ENCODE results near the gene NTHL1. TPM values are rescaled to one million over a fixed set of nuclear protein-coding genes. Genes with fewer than 3 reads are reported as not detected.
A peak's percentile ranks its signal among the peaks of the same experiment; 100 is the strongest.

The NTHL1 gene
- polyA plus RNA-seq, 4 donors = 13.0 to 27.6 (median 18.5) TPM

DNA sequence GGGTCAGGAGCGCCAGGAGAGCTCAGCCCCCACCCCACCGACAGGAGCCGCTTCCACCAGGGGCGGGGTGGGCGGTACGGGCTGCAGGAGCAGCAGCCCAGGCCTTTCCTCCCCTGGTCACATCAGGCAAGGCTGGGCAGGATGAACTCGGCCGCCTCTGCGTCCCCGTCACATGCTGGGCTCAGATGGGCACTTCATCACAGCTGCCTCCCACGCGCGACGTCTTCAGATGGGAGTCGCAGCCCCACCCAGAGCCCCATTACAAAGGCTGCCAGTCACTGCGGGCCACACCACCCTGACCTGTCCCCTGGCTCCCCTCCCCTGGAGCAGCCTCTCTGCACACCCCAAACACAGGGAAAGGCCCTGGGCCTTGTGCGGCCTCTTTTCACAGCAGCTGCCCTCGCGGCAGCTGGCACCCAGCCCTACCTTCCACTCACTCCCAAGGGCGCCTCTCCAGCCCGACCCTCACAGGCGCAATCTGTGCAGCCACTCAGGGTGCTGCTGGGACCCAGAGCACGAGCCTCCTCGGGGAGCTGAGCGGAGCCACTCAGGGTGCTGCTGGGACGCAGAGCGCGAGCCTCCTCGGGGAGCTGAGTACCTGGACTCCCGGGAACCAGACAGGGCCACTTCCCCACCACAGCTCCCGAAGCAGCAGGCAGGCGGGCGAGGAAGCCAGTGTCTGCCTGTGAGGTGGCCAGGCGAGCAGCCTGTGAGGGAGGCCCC, 42.7 kb downstream of the NTHL1 start:
- H3K27ac ChIP-seq (ENCODE audit: low read depth in 1 of 3, low read length in 2 of 3) = no peak overlapping the region
- no peaks in the 10 kb centered on the region for H3K9me3 ChIP-seq (ENCODE audit: control insufficient read depth in 2 of 2, insufficient read depth in 1 of 2, low read depth in 1 of 2, low read length in 1 of 2)
- no peak overlapping the region for H3K4me3 ChIP-seq (ENCODE audit: low read depth in 1 of 3, low read length in 3 of 3)
- no peak for DNase-seq
- no peaks in the 10 kb centered on the region for H3K27me3 ChIP-seq (ENCODE audit: control insufficient read depth in 3 of 3, insufficient read depth in 3 of 3, low read length in 3 of 3)
- peaks cover 8 to 79% (median 16%) of the 10 kb centered on the region in 3 donors for H3K36me3 ChIP-seq (ENCODE audit: control insufficient read depth in 3 of 3, insufficient read depth in 2 of 3, low read depth in 1 of 3, low read length in 3 of 3)
- FAIRE-seq = no peak
- peaks cover 0 to 33% (median 12%) of the 10 kb centered on the region in 3 donors for H3K4me1 ChIP-seq (ENCODE audit: control insufficient read depth in 3 of 3, insufficient read depth in 2 of 3, low read depth in 1 of 3, low read length in 2 of 3)
- WGBS, 3 donors = 77 to 85% (median 83%) methylated on average over 33 to 34 of the region's 34 CpGs

DNA sequence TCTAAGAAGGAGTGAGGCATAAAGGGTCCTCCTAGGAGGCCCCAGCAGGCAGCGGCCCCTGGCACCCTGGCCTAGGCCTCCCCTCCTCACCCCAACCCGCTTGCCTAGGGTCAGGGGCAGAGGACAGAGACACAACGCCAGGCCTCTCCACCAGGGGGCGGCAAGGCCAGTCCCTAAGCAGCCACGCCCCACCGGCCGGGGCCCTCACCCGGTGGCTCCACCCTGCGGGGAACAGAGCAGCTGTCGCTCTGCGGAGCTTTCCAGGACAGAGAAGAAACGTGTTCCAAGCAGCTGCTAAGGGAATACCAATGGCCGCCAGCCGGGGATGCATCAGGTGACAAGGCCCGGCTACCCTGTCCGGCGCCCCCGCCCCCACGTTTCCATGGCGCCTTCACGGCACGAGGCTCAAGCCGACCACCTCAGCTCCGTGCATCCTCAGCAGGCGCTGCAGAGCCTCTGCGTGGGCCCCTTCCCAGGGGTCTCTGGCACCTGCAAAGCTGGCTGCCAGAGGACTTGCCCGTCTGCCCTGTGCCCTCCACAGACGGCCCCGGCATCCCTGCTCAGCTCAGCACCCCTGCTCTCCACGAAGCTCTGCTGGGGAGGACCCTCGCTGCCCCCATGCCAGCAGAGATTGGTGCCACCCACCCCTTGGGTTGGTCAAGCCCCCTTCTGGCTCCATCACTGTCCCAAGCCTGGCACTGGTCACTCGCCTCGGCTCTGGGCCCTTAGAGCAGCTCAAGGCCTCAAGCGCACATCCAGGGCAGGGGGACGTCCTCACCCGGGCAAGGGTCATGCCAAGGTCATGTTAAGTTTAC, 43.6 kb downstream of the NTHL1 start:
- H3K27ac ChIP-seq (ENCODE audit: low read depth in 1 of 3, low read length in 2 of 3) = peak overlapping the region in 2 of 3 donors; percentile 20 to 42
- peaks cover 10 to 88% (median 23%) of the 10 kb centered on the region in 3 donors for H3K36me3 ChIP-seq (ENCODE audit: control insufficient read depth in 3 of 3, insufficient read depth in 2 of 3, low read depth in 1 of 3, low read length in 3 of 3)
- no peak overlapping the region for H3K4me3 ChIP-seq (ENCODE audit: low read depth in 1 of 3, low read length in 3 of 3)
- no peaks in the 10 kb centered on the region for H3K9me3 ChIP-seq (ENCODE audit: control insufficient read depth in 2 of 2, insufficient read depth in 1 of 2, low read depth in 1 of 2, low read length in 1 of 2)
- DNase-seq = peak; percentile 91 to 93
- peaks cover 0 to 33% (median 12%) of the 10 kb centered on the region in 3 donors for H3K4me1 ChIP-seq (ENCODE audit: control insufficient read depth in 3 of 3, insufficient read depth in 2 of 3, low read depth in 1 of 3, low read length in 2 of 3)
- WGBS, 3 donors = 22 to 26% (median 23%) methylated on average over 33 to 36 of the region's 36 CpGs
- no peak for FAIRE-seq
- H3K27me3 ChIP-seq (ENCODE audit: control insufficient read depth in 3 of 3, insufficient read depth in 3 of 3, low read length in 3 of 3) = no peaks in the 10 kb centered on the region

DNA sequence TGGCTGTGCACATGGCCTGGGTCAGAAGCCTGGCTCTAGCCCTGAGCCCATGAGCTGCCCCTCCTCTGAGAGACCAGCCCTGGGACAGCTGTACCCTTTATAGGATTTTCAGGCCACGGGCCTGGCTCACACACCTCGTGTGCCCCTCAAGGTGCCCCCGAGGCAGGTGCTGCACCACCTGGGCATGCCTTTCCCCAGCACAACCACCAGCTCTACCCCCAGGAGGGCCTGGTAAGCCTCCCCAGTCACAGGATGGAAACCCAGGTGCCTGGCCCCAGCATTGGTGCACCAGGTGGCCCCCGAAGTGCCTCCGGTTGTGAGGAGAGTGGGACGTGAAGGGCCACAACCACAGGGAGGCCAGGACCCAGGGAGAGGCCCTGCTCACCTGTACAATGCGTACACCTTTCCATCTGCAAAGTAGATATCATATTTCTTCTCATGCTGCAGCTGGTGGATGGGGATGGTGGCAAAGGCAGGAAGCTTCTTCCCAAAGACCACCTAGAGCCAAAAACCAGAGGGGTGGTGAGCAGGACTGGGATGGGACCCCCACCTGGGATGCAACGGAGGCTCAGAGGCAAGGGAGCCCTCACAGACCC, 44.3 kb downstream of the NTHL1 start:
- DNase-seq = no peak
- no peak for FAIRE-seq
- no peaks in the 10 kb centered on the region for H3K9me3 ChIP-seq (ENCODE audit: control insufficient read depth in 2 of 2, insufficient read depth in 1 of 2, low read depth in 1 of 2, low read length in 1 of 2)
- H3K4me3 ChIP-seq (ENCODE audit: low read depth in 1 of 3, low read length in 3 of 3) = no peak overlapping the region
- 61 to 87% (median 81%) methylated on average over 7 to 8 of the region's 8 CpGs for WGBS, 3 donors
- no peaks in the 10 kb centered on the region for H3K27me3 ChIP-seq (ENCODE audit: control insufficient read depth in 3 of 3, insufficient read depth in 3 of 3, low read length in 3 of 3)
- peaks cover 10 to 95% (median 28%) of the 10 kb centered on the region in 3 donors for H3K36me3 ChIP-seq (ENCODE audit: control insufficient read depth in 3 of 3, insufficient read depth in 2 of 3, low read depth in 1 of 3, low read length in 3 of 3)
- peaks cover 0 to 28% (median 8%) of the 10 kb centered on the region in 3 donors for H3K4me1 ChIP-seq (ENCODE audit: control insufficient read depth in 3 of 3, insufficient read depth in 2 of 3, low read depth in 1 of 3, low read length in 2 of 3)
- no peak overlapping the region for H3K27ac ChIP-seq (ENCODE audit: low read depth in 1 of 3, low read length in 2 of 3)

DNA sequence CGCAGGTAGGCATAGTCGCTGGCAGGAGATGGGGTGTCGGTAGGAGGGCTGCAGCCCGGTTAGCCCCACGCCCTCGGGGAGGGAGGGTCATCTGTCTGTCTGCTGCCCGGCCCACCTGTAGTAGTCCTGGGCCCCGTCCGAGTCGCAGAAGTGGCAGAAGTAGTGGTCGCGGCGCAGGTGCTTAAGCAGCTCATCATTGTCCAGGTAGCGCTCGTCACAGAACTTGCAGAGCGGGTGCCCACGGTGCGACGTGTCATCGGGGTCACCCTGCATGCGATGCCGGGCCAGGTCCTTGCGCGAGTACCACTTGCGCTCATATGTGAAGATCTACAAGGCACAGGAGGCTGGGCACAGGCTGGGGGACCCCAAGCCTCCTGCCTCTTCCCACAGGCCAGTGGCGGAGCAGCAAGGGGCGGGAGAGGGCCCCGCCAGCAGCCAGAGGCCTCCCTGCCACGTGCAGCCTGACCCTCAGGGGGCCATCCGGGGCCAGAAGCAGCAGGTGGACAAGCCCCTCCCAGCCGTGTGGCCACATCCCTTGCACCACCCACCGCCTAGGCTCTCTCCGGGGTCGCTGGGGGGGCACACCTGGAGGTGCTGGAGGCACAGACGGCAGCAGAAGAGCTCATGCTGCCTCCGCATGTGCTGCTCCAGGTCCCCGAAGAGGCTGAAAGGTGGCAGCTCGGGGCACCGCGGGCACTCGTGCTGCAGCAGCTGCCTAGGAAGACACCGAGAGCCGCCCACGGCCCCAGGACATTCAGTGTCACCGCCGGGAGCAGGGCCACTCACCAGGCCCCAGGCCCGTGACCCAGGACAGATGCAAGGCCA, 45.0 kb downstream of the NTHL1 start:
- no peak overlapping the region for H3K4me3 ChIP-seq (ENCODE audit: low read depth in 1 of 3, low read length in 3 of 3)
- H3K9me3 ChIP-seq (ENCODE audit: control insufficient read depth in 2 of 2, insufficient read depth in 1 of 2, low read depth in 1 of 2, low read length in 1 of 2) = no peaks in the 10 kb centered on the region
- H3K4me1 ChIP-seq (ENCODE audit: control insufficient read depth in 3 of 3, insufficient read depth in 2 of 3, low read depth in 1 of 3, low read length in 2 of 3) = peaks cover 0 to 20% (median 8%) of the 10 kb centered on the region in 3 donors
- H3K27me3 ChIP-seq (ENCODE audit: control insufficient read depth in 3 of 3, insufficient read depth in 3 of 3, low read length in 3 of 3) = no peaks in the 10 kb centered on the region
- no peak overlapping the region for H3K27ac ChIP-seq (ENCODE audit: low read depth in 1 of 3, low read length in 2 of 3)
- FAIRE-seq (no peak), DNase-seq (no peak)
- peaks cover 10 to 95% (median 28%) of the 10 kb centered on the region in 3 donors for H3K36me3 ChIP-seq (ENCODE audit: control insufficient read depth in 3 of 3, insufficient read depth in 2 of 3, low read depth in 1 of 3, low read length in 3 of 3)
- WGBS, 3 donors = 93 to 95% (median 93%) methylated on average over 47 of the region's 47 CpGs

DNA sequence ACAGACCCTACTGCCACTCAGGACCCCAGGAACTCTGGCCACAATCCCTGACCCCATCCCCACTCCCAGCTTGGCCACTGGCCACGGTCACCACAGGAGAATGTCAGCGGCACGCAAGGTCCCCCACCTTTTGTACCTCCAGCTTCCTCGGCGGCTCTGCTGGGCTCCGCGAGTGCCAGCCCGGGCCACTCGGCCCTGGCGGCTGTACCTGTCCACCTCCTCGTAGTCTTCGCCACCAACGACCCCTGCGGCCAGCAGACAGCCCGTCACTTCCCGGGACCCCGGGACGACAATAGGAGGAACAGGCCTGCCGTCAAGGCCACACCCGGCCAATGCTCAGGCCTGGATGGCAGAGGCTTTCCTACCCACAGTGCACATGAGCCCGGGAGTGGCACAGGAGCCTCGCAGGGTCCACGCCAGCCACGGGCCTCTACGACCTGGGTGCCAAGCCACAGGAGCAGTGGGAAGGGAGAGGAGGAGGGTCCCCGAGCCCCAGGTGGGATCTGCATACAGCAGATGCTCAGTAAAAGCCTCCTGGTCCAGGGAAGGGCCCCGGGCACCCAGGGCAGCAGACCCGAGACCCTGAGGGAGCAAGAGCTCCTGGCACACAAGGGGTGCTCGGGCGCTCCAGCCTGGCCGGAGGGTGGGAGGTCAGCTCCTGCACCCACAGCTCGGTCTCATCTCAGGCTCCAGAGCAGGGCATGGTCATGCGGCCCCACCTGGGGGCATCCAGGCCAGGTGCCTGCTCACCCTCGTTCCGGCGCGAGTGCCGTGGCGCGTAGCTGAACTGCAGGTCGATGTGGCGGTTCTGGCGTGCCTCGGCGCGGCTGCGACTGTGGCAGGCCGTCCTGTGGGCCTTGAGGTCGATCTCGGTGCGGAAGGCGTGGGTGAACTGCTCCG, 45.9 kb downstream of the NTHL1 start:
- no peaks in the 10 kb centered on the region for H3K27me3 ChIP-seq (ENCODE audit: control insufficient read depth in 3 of 3, insufficient read depth in 3 of 3, low read length in 3 of 3)
- H3K4me3 ChIP-seq (ENCODE audit: low read depth in 1 of 3, low read length in 3 of 3) = no peak overlapping the region
- no peak for FAIRE-seq
- peaks cover 10 to 91% (median 28%) of the 10 kb centered on the region in 3 donors for H3K36me3 ChIP-seq (ENCODE audit: control insufficient read depth in 3 of 3, insufficient read depth in 2 of 3, low read depth in 1 of 3, low read length in 3 of 3)
- DNase-seq = no peak
- 96 to 97% (median 96%) methylated on average over 51 to 53 of the region's 53 CpGs for WGBS, 3 donors
- H3K27ac ChIP-seq (ENCODE audit: low read depth in 1 of 3, low read length in 2 of 3) = no peak overlapping the region
- no peaks in the 10 kb centered on the region for H3K9me3 ChIP-seq (ENCODE audit: control insufficient read depth in 2 of 2, insufficient read depth in 1 of 2, low read depth in 1 of 2, low read length in 1 of 2)
- H3K4me1 ChIP-seq (ENCODE audit: control insufficient read depth in 3 of 3, insufficient read depth in 2 of 3, low read depth in 1 of 3, low read length in 2 of 3) = peaks cover 0 to 11% (median 4%) of the 10 kb centered on the region in 3 donors

DNA sequence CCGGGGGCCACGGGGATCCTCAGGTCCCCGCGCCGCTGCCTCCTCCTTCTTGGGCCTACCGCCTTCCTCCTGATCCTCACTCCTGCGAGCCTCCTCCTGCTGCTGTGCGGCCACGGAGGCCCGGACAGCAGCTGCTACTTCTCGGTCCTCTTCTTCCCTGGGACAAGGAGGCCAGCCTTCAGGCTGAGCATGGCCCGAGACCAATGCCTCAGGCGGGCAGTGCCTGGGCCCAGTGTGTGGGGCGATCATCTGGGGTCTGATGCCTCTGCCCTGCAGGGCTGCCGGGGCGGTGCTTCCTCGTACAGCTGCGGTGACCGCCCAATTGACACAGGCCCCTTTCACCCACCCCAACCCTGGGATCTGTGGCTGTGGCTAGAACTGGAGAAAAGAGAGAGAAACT, 46.6 kb downstream of the NTHL1 start:
- WGBS, 3 donors = 95 to 97% (median 96%) methylated on average over 19 of the region's 19 CpGs
- no peaks in the 10 kb centered on the region for H3K27me3 ChIP-seq (ENCODE audit: control insufficient read depth in 3 of 3, insufficient read depth in 3 of 3, low read length in 3 of 3)
- DNase-seq (no peak), FAIRE-seq (no peak)
- H3K4me3 ChIP-seq (ENCODE audit: low read depth in 1 of 3, low read length in 3 of 3) = no peak overlapping the region
- H3K4me1 ChIP-seq (ENCODE audit: control insufficient read depth in 3 of 3, insufficient read depth in 2 of 3, low read depth in 1 of 3, low read length in 2 of 3) = peaks cover 0 to 10% (median 4%) of the 10 kb centered on the region in 3 donors
- H3K9me3 ChIP-seq (ENCODE audit: control insufficient read depth in 2 of 2, insufficient read depth in 1 of 2, low read depth in 1 of 2, low read length in 1 of 2) = no peaks in the 10 kb centered on the region
- no peak overlapping the region for H3K27ac ChIP-seq (ENCODE audit: low read depth in 1 of 3, low read length in 2 of 3)
- H3K36me3 ChIP-seq (ENCODE audit: control insufficient read depth in 3 of 3, insufficient read depth in 2 of 3, low read depth in 1 of 3, low read length in 3 of 3) = peaks cover 10 to 89% (median 28%) of the 10 kb centered on the region in 3 donors

DNA sequence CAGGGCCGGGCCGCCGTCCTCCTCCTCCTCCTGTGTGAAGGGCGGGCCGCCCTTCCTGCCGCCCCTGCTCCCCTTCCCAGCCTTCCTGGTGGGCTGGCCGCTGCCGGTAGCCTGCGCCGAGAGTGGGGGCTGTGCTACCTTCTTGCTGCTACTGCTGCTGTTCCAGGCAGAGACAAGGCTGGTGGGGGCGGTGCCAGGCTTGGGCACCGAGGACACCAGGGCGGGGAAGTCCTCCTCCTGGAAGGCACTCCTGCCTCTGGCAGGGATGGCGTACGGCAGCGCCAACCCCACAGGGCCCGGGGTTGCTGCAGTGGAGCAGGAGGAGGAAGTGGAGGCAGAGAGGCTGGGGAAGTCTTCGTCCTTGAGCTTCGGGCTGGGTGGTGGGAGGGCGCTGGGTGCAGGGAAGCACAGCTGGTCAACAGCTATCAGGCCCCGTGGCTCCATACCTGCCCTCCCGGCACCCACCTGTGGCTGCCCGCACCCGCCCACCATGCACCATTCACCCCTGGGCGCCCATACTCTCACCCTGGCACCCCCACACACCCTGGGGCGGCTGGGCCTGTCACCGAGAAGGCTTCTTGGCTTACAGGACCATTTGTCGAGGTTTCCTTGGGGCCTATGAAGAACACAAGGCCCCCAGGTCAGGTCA, 47.6 kb downstream of the NTHL1 start:
- no peak overlapping the region for H3K27ac ChIP-seq (ENCODE audit: low read depth in 1 of 3, low read length in 2 of 3)
- H3K36me3 ChIP-seq (ENCODE audit: control insufficient read depth in 3 of 3, insufficient read depth in 2 of 3, low read depth in 1 of 3, low read length in 3 of 3) = peaks cover 13 to 85% (median 28%) of the 10 kb centered on the region in 3 donors
- H3K4me1 ChIP-seq (ENCODE audit: control insufficient read depth in 3 of 3, insufficient read depth in 2 of 3, low read depth in 1 of 3, low read length in 2 of 3) = peaks cover 0 to 10% (median 4%) of the 10 kb centered on the region in 3 donors
- no peaks in the 10 kb centered on the region for H3K9me3 ChIP-seq (ENCODE audit: control insufficient read depth in 2 of 2, insufficient read depth in 1 of 2, low read depth in 1 of 2, low read length in 1 of 2)
- FAIRE-seq (no peak), DNase-seq (no peak)
- H3K4me3 ChIP-seq (ENCODE audit: low read depth in 1 of 3, low read length in 3 of 3) = no peak overlapping the region
- H3K27me3 ChIP-seq (ENCODE audit: control insufficient read depth in 3 of 3, insufficient read depth in 3 of 3, low read length in 3 of 3) = no peaks in the 10 kb centered on the region
- 85 to 91% (median 89%) methylated on average over 25 to 28 of the region's 28 CpGs for WGBS, 3 donors

Measured in small intestine (tissue), 7 donors.